B cell (primary cell): ENCODE results near the gene TMEM232. TPM values are rescaled to one million over a fixed set of nuclear protein-coding genes. Genes with fewer than 3 reads are reported as not detected.

ENCODE experiments used
- ATAC-seq: fragments of 200-7000 bp; cut with Tn5 transposase; one replicate; pipeline ENCODE4 v1.10.0; 2021; ENCODE audit warnings: low read depth, mild to moderate bottlenecking, moderate number of reproducible peaks, moderate library complexity
- CTCF ChIA-PET: fragments of 350-600 bp; sonication (Branson Sonifier 250); formaldehyde crosslinking; loops from one replicate; lab custom pipeline; 2021; ENCODE audit warnings: antibody characterized with exemption, inconsistent platforms; lab: Charles Lee
- POLR2A ChIA-PET: fragments of 350-600 bp; sonication (Branson Sonifier 250); formaldehyde crosslinking; loops from one replicate; lab custom pipeline; 2021; ENCODE audit warnings: antibody characterized with exemption; lab: Charles Lee
- DNase-seq: peaks from one replicate; pipeline ENCODE4 v3.0.0; 2013
- H2AFZ ChIP-seq: 2 replicates; pipeline ENCODE4 v1.6.1; 2012; ENCODE audit warnings: mild to moderate bottlenecking, low read depth, low read length; ENCODE audit not compliant: insufficient read depth, poor library complexity, severe bottlenecking
- H3K27ac ChIP-seq, 2 donors: 1 replicate in 1 of 2; 2 replicates in 1 of 2; pipeline ENCODE4 v1.5.1; 2012 to 2013; ENCODE audit warnings: low read length in 2 of 2, mild to moderate bottlenecking in 2 of 2, moderate library complexity in 1 of 2
- H3K27me3 ChIP-seq, 4 experiments: fragments of 200-600 bp in 1 of 4; sonication (generic) in 1 of 4; replicated peaks in 1 of 4; 1 replicate in 2 of 4; 2 replicates in 2 of 4; pipeline versions ENCODE4 v1.6.1 to v1.7.0; 2013 to 2016; ENCODE audit warnings: low read length in 3 of 4, mild to moderate bottlenecking in 2 of 4, mixed read lengths in 1 of 4, moderate library complexity in 1 of 4; ENCODE audit not compliant: insufficient read depth in 4 of 4, control insufficient read depth in 3 of 4; ENCODE audit errors: control extremely low read depth in 1 of 4
- H3K36me3 ChIP-seq, 2 experiments: replicated peaks in 1 of 2; 1 replicate in 1 of 2; 2 replicates in 1 of 2; pipeline versions ENCODE4 v1.6.1 to v1.7.1; 2013; ENCODE audit warnings: low read length in 1 of 2; ENCODE audit not compliant: insufficient read depth in 2 of 2, control insufficient read depth in 1 of 2; ENCODE audit errors: control extremely low read depth in 1 of 2, extremely low read depth in 1 of 2
- H3K4me1 ChIP-seq, 2 donors: fragments of 200-600 bp in 1 of 2; sonication (generic) in 1 of 2; 1 replicate in 1 of 2; 2 replicates in 1 of 2; pipeline versions ENCODE4 v1.5.1 to v1.6.1; 2013 to 2017; ENCODE audit warnings: low read length in 2 of 2; ENCODE audit not compliant: control insufficient read depth in 2 of 2, insufficient read depth in 2 of 2
- H3K4me2 ChIP-seq: replicated peaks from 2 replicates; pipeline ENCODE3; 2012; ENCODE audit warnings: mild to moderate bottlenecking, low read depth, low read length; ENCODE audit not compliant: poor library complexity, severe bottlenecking
- H3K4me3 ChIP-seq, 5 experiments: fragments of 200-600 bp in 1 of 5; sonication (generic) in 1 of 5; 1 replicate in 3 of 5; 2 replicates in 2 of 5; pipeline versions ENCODE4 v1.5.1 to v1.7.0; 2011 to 2016; ENCODE audit warnings: low read length in 4 of 5, mild to moderate bottlenecking in 4 of 5, low read depth in 2 of 5, control low read depth in 1 of 5, moderate library complexity in 1 of 5; ENCODE audit not compliant: insufficient read depth in 1 of 5; ENCODE audit errors: control extremely low read depth in 1 of 5, extremely low read depth in 1 of 5
- H3K79me2 ChIP-seq: fragments of 200-600 bp; sonication (generic); one replicate; pipeline ENCODE4 v1.6.0; 2016; ENCODE audit warnings: low read length; ENCODE audit not compliant: control insufficient read depth, insufficient read depth
- H3K9ac ChIP-seq: fragments of 200-600 bp; sonication (generic); 2 replicates; pipeline ENCODE4 v1.6.1; 2017; ENCODE audit warnings: mild to moderate bottlenecking, low read length, moderate library complexity
- H3K9me3 ChIP-seq, 3 donors: one replicate each; pipeline versions ENCODE4 v1.6.1 to v1.7.1; 2013; ENCODE audit warnings: low read length in 2 of 3; ENCODE audit not compliant: control insufficient read depth in 2 of 3, insufficient read depth in 1 of 3; ENCODE audit errors: control extremely low read depth in 1 of 3
- H4K20me1 ChIP-seq: 2 replicates; pipeline ENCODE4 v1.6.0; 2012; ENCODE audit warnings: mild to moderate bottlenecking, low read length; ENCODE audit not compliant: insufficient read depth, control insufficient read depth, poor library complexity, severe bottlenecking
- H3K27ac Mint-ChIP-seq: one replicate; pipeline ENCODE4 v1.8.0; 2021; ENCODE audit warnings: mixed read lengths
- H3K27me3 Mint-ChIP-seq: one replicate; pipeline ENCODE4 v1.8.0; 2021; ENCODE audit warnings: mixed read lengths
- H3K4me1 Mint-ChIP-seq: one replicate; pipeline ENCODE4 v1.8.0; 2021; ENCODE audit warnings: mixed read lengths
- H3K4me3 Mint-ChIP-seq: one replicate; pipeline ENCODE4 v1.8.0; 2021; ENCODE audit warnings: mixed read lengths
- H3K9me3 Mint-ChIP-seq: one replicate; pipeline ENCODE4 v1.8.0; 2022; ENCODE audit warnings: mixed read lengths; ENCODE audit not compliant: insufficient read depth
- EZH2 ChIP-seq: IDR thresholded peaks from 2 replicates; pipeline ENCODE4 v1.6.1; 2012; ENCODE audit warnings: borderline replicate concordance, low read depth, mild to moderate bottlenecking, moderate library complexity, low read length; ENCODE audit not compliant: insufficient read depth, poor library complexity, severe bottlenecking
- WGBS: methylation state at CpG from one replicate; pipeline ENCODE4 v1.1.5; 2013; ENCODE audit warnings: missing lambda C conversion rate; ENCODE audit not compliant: insufficient coverage; 5-methylcytosine and 5-hydroxymethylcytosine counted together
- intact Hi-C: fragments of 100-400 bp; cut with micrococcal nuclease; formaldehyde crosslinking; loops from one replicate; pipeline ENCODE4 v1.10.0; 2022
- polyA plus RNA-seq: library from polyadenylated mRNA; depleted of rRNA; stranded (reverse); fragments of >200 nt; gene quantifications from 2 replicates; pipeline ENCODE4 v1.2.3, GENCODE V29; 2012
- total RNA-seq, 2 donors: library from RNA; stranded (reverse); fragments of 120-200 nt in 1 of 2; gene quantifications; 1 replicate in 1 of 2; 2 replicates in 1 of 2; pipeline versions ENCODE4 v1.2.3 to v1.2.4, GENCODE V29; 2013 to 2022
- TF ChIP-seq, protein P1 (sequence below): fragments of 200-600 bp; IDR thresholded peaks from one replicate; pipeline ENCODE4 v1.8.0; 2022; ENCODE audit warnings: antibody characterized with exemption, mild to moderate bottlenecking

The TMEM232 gene
- total and polyA plus RNA-seq, 2 donors (not counting 1 experiment from before 2014, with no cell fraction given) = 0.49 to 2.9 TPM

DNA sequence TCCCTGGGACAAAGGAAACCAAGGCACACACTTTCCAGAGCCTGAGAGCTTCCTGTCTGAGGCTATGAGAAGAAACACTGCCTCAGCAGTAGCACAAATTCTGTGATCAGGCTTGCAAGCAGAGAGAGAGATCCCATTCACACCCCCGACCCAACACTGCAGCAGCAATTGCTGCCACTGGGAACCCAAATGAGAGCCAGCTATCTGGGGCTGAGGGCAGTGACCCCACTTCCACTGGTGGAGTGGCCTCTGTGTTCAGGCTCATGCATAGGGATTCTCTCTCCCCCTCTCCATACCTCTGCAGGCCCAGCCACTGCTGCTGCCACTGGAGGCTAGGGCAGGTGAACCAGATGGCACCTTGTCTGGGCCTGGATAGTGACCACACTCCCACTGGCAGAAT lies 95.2 kb downstream of the TMEM232 start:
- no CpG with 5 or more reads among the region's 1 CpG for WGBS
- H2AFZ ChIP-seq = no peak overlapping the region
- intact Hi-C loops = no loop called here
- H3K4me3 ChIP-seq = no peak overlapping the region
- TF ChIP-seq, protein P1, sequence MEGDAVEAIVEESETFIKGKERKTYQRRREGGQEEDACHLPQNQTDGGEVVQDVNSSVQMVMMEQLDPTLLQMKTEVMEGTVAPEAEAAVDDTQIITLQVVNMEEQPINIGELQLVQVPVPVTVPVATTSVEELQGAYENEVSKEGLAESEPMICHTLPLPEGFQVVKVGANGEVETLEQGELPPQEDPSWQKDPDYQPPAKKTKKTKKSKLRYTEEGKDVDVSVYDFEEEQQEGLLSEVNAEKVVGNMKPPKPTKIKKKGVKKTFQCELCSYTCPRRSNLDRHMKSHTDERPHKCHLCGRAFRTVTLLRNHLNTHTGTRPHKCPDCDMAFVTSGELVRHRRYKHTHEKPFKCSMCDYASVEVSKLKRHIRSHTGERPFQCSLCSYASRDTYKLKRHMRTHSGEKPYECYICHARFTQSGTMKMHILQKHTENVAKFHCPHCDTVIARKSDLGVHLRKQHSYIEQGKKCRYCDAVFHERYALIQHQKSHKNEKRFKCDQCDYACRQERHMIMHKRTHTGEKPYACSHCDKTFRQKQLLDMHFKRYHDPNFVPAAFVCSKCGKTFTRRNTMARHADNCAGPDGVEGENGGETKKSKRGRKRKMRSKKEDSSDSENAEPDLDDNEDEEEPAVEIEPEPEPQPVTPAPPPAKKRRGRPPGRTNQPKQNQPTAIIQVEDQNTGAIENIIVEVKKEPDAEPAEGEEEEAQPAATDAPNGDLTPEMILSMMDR = no peak
- no peak for TF ChIP-seq EZH2
- no peak overlapping the region for H3K9ac ChIP-seq
- H4K20me1 ChIP-seq = no peaks in the 10 kb centered on the region
- peaks cover 0 to 7% (median 0%) of the 10 kb centered on the region in 3 donors for H3K9me3 ChIP-seq
- no peak for DNase-seq
- no peaks in the 10 kb centered on the region for H3K27me3 ChIP-seq
- H3K4me2 ChIP-seq = no peak overlapping the region
- no peak for ATAC-seq
- no peak overlapping the region for H3K4me3 Mint-ChIP-seq
- ChIA-PET POLR2A (no interaction called here), CTCF (no interaction called here)
- H3K4me1 ChIP-seq = no peaks in the 10 kb centered on the region
- no peaks in the 10 kb centered on the region for H3K27me3 Mint-ChIP-seq
- no peak overlapping the region for H3K27ac ChIP-seq
- H3K79me2 ChIP-seq = no peaks in the 10 kb centered on the region
- H3K36me3 ChIP-seq = no peaks in the 10 kb centered on the region
- H3K4me1 Mint-ChIP-seq = no peaks in the 10 kb centered on the region
- no peaks in the 10 kb centered on the region for H3K9me3 Mint-ChIP-seq
- H3K27ac Mint-ChIP-seq = no peak overlapping the region

DNA sequence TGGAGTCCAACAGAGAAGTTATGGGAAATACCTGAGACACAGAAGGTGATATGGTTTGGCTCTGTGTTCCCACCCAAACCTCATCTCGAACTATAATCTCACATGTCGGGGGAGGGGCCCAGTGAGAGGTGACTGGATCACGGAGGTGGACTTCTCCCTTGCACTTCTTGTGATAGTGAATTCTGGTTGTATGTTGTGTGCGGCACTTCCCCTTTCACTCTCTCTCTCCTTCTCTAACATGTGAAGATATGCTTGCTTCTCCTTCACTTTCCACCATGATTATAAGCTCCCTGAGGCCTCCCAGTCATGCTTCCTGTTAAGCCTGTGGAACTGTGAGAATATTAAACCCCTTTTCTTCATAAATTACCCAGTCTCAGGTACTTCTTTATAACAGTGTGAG lies 96.1 kb downstream of the TMEM232 start:
- no peaks in the 10 kb centered on the region for H3K4me1 ChIP-seq
- no peak overlapping the region for H3K4me2 ChIP-seq
- H3K9me3 Mint-ChIP-seq = no peaks in the 10 kb centered on the region
- no peaks in the 10 kb centered on the region for H3K4me1 Mint-ChIP-seq
- peaks cover 0 to 7% (median 0%) of the 10 kb centered on the region in 3 donors for H3K9me3 ChIP-seq
- no peak overlapping the region for H3K4me3 ChIP-seq
- no CpG with 5 or more reads among the region's 4 CpGs for WGBS
- no peaks in the 10 kb centered on the region for H3K27me3 ChIP-seq
- no peak overlapping the region for H3K27ac Mint-ChIP-seq
- no peaks in the 10 kb centered on the region for H3K36me3 ChIP-seq
- DNase-seq (no peak), ATAC-seq (no peak)
- no peak overlapping the region for H2AFZ ChIP-seq
- H3K4me3 Mint-ChIP-seq = no peak overlapping the region
- ChIA-PET POLR2A (no interaction called here), CTCF (interaction anchor here (1.5 kb wide), 1 partner anchor 11 kb away, joined by 4 read pairs; no protein-coding TSS in a partner anchor)
- no peaks in the 10 kb centered on the region for H3K27me3 Mint-ChIP-seq
- no peak overlapping the region for H3K27ac ChIP-seq
- no peaks in the 10 kb centered on the region for H4K20me1 ChIP-seq
- H3K9ac ChIP-seq = no peak overlapping the region
- intact Hi-C loops = no loop called here
- no peak for TF ChIP-seq EZH2
- TF ChIP-seq, protein P1 = no peak
- H3K79me2 ChIP-seq = no peaks in the 10 kb centered on the region
